Lung (tissue), 13 donors: Measurements from ENCODE around the gene TCERG1. TPM values are rescaled to one million over a fixed set of nuclear protein-coding genes. Genes with fewer than 3 reads are reported as not detected.
"Not testable (repeated sequence)": the region's sequence is repeated elsewhere in the genome, so short reads cannot be mapped to it uniquely, and the experiment has no call there.

Experiments used
- ATAC-seq: fragments of 200-7000 bp; cut with Tn5 transposase; one replicate; pipeline ENCODE4 v1.9.1; 2020; ENCODE audit warnings: moderate number of reproducible peaks; ENCODE audit not compliant: insufficient read depth, low FRiP score
- DNase-seq, 3 donors: peaks; one replicate each; pipeline ENCODE4 v3.0.0-alpha.2; 2013 to 2017
- H3K27ac ChIP-seq, 2 donors: one replicate each; pipeline ENCODE4 v1.5.1; 2013; ENCODE audit warnings: mild to moderate bottlenecking in 2 of 2, moderate library complexity in 2 of 2, control low read depth in 1 of 2, inconsistent platforms in 1 of 2, low read depth in 1 of 2, low read length in 1 of 2
- H3K27me3 ChIP-seq, 3 donors: one replicate each; pipeline ENCODE4 v1.5.1; 2013; ENCODE audit warnings: low read length in 2 of 3; ENCODE audit not compliant: control insufficient read depth in 3 of 3, insufficient read depth in 3 of 3
- H3K36me3 ChIP-seq, 4 donors: one replicate each; pipeline ENCODE4 v1.5.1; 2013; ENCODE audit warnings: low read length in 4 of 4, mild to moderate bottlenecking in 1 of 4, moderate library complexity in 1 of 4; ENCODE audit not compliant: control insufficient read depth in 4 of 4, insufficient read depth in 4 of 4
- H3K4me1 ChIP-seq, 5 donors: one replicate each; pipeline ENCODE4 v1.5.1; 2013; ENCODE audit warnings: low read length in 5 of 5, mild to moderate bottlenecking in 2 of 5, moderate library complexity in 1 of 5; ENCODE audit not compliant: control insufficient read depth in 5 of 5, insufficient read depth in 5 of 5
- H3K4me3 ChIP-seq: one replicate; pipeline ENCODE4 v1.5.1; 2013; ENCODE audit warnings: mild to moderate bottlenecking, control low read depth, moderate library complexity
- H3K9ac ChIP-seq, 2 donors: one replicate each; pipeline ENCODE4 v1.5.1; 2013; ENCODE audit warnings: low read length in 2 of 2, control low read depth in 1 of 2; ENCODE audit not compliant: insufficient read depth in 1 of 2
- H3K9me3 ChIP-seq, 4 donors: one replicate each; pipeline ENCODE4 v1.5.1; 2013; ENCODE audit warnings: low read length in 3 of 4, mild to moderate bottlenecking in 1 of 4, moderate library complexity in 1 of 4; ENCODE audit not compliant: control insufficient read depth in 4 of 4, insufficient read depth in 3 of 4
- CTCF ChIP-seq: IDR thresholded peaks from 2 replicates; pipeline ENCODE4 v1.5.1; 2012; ENCODE audit warnings: mild to moderate bottlenecking; ENCODE audit errors: control extremely low read depth, extremely low read depth
- WGBS, 2 donors: extraction: QIAGEN DNeasy Blood & Tissue Kit; methylation state at CpG; one replicate each; pipeline ENCODE4 v1.1.7; 2013; 5-methylcytosine and 5-hydroxymethylcytosine counted together
- polyA plus RNA-seq, 2 donors: library from polyadenylated mRNA; stranded (reverse); fragments of 200-250 nt; gene quantifications; one replicate each; pipeline ENCODE4 v1.2.1, GENCODE V29; 2013
- small RNA-seq: library from RNA; depleted of rRNA; stranded (forward); fragments of <200 nt; gene quantifications from one replicate; pipeline ENCODE3, GENCODE V24; 2014; ENCODE audit warnings: low replicate concordance
- total RNA-seq, 2 donors: library from RNA; depleted of rRNA in 1 of 2; stranded (reverse); fragments of >200 nt in 1 of 2; gene quantifications; one replicate each; pipeline ENCODE4 v1.2.1, GENCODE V29; 2014 to 2021
- donor health status: control.
- donor health status: control.
- donor health status: Bipolar disorder and iron deficiency.
- donor health status: healthy.
- donor health status: DM: yes; HTN: yes; CAD: no.

Gene TCERG1
- total and polyA plus RNA-seq, 4 donors = 21.1 to 79.2 (median 45.2) TPM

- H3K4me3 ChIP-seq = no peak overlapping the region
- H3K9me3 ChIP-seq = no peaks in the 10 kb centered on the region
- H3K27ac ChIP-seq = no peak overlapping the region
- ATAC-seq (no peak), DNase-seq (no peak)
- TF ChIP-seq CTCF = no peak
- no peaks in the 10 kb centered on the region for H3K4me1 ChIP-seq
- H3K9ac ChIP-seq = no peak overlapping the region
- H3K36me3 ChIP-seq = no peaks in the 10 kb centered on the region
- H3K27me3 ChIP-seq = peaks cover 0 to 4% (median 0%) of the 10 kb centered on the region in 3 donors
Measured at GRCh38 chr5:146549615-146550014, 102.5 kb downstream of the TCERG1 start.

GRCh38 chr5:146553446-146553845 lies 106.3 kb downstream of the TCERG1 start:
- H3K9ac ChIP-seq = no peak overlapping the region
- no peak for TF ChIP-seq CTCF
- H3K36me3 ChIP-seq = no peaks in the 10 kb centered on the region
- H3K9me3 ChIP-seq = no peaks in the 10 kb centered on the region
- DNase-seq (no peak), ATAC-seq (no peak)
- H3K4me1 ChIP-seq = no peaks in the 10 kb centered on the region
- H3K27ac ChIP-seq = no peak overlapping the region
- H3K4me3 ChIP-seq = no peak overlapping the region
- H3K27me3 ChIP-seq = peaks cover 0 to 4% (median 0%) of the 10 kb centered on the region in 3 donors
- 37 to 49% methylated on average over 3 of the region's 3 CpGs for WGBS, 2 donors

GRCh38 chr5:146556884-146557283 lies 109.8 kb downstream of the TCERG1 start:
- DNase-seq, ATAC-seq: not testable (repeated sequence)

GRCh38 chr5:146560205-146560812 lies 113.2 kb downstream of the TCERG1 start:
- no peak for ATAC-seq
- no peak overlapping the region for H3K9ac ChIP-seq
- H3K4me3 ChIP-seq = no peak overlapping the region
- H3K9me3 ChIP-seq = no peaks in the 10 kb centered on the region
- H3K4me1 ChIP-seq = peaks cover 0 to 1% (median 0%) of the 10 kb centered on the region in 5 donors
- no peak for DNase-seq
- no peaks in the 10 kb centered on the region for H3K36me3 ChIP-seq
- TF ChIP-seq CTCF = no peak
- no peak overlapping the region for H3K27ac ChIP-seq
- 53 to 72% methylated on average over 3 of the region's 3 CpGs for WGBS, 2 donors
- no peaks in the 10 kb centered on the region for H3K27me3 ChIP-seq

More at GRCh38 chr5:146556884-146557283, 109.8 kb downstream of the TCERG1 start:
- not testable (repeated sequence) for H3K9ac ChIP-seq, H3K4me3 ChIP-seq, H3K27ac ChIP-seq, H3K9me3 ChIP-seq, H3K36me3 ChIP-seq, H3K4me1 ChIP-seq, H3K27me3 ChIP-seq
- WGBS, 2 donors = 88% methylated on average over 4 of the region's 4 CpGs

Small RNA genes lying within 50 kb of the gene (small RNA-seq; reads per million reads assigned to genes)
- gene RF02271 = not detected

Other genes starting within 250 kb of the TCERG1 start
- 10 to 100 TPM; 11.6 to 41.8 TPM for gene RBM27, start 243.7 kb upstream of the TCERG1 start, total RNA-seq
- gene RBM27, start 243.7 kb upstream of the TCERG1 start, polyA plus RNA-seq = 1 to 10 TPM; 6.2 to 7.8 TPM
- under 1 TPM in 1 of 2 donors, not detected in 1; 0.09 TPM for gene POU4F3, start 108.5 kb upstream of the TCERG1 start, total RNA-seq
- under 1 TPM in 1 of 2 donors, not detected in 1; 0.05 TPM for gene POU4F3, start 108.5 kb upstream of the TCERG1 start, polyA plus RNA-seq
- gene GPR151, start 68.9 kb downstream of the TCERG1 start, total RNA-seq = not detected
- gene GPR151, start 68.9 kb downstream of the TCERG1 start, polyA plus RNA-seq = not detected